Measurements from ENCODE around the gene HBG1.

Gene HBG1

GRCh38 chr11:5245155-5245554, 4.5 kb downstream of the HBG1 start:
- DNase-seq: no peak

GRCh38 chr11:5243816-5244180, 5.9 kb downstream of the HBG1 start:
- no peak for DNase-seq

GRCh38 chr11:5242933-5243815, 6.5 kb downstream of the HBG1 start:
- DNase-seq: no peak

- DNase-seq: no peak
These were observed 7.4 kb downstream of the HBG1 start for GRCh38 chr11:5242208-5242607.

GRCh38 chr11:5241458-5241857, 8.2 kb downstream of the HBG1 start:
- no peak for DNase-seq

GRCh38 chr11:5240458-5240857, 9.2 kb downstream of the HBG1 start:
- no peak for DNase-seq

GRCh38 chr11:5240056-5240455, 9.6 kb downstream of the HBG1 start:
- DNase-seq: no peak

- DNase-seq: no peak
These were observed 10.6 kb downstream of the HBG1 start for GRCh38 chr11:5239046-5239445.

- DNase-seq: no peak
These were observed 11.2 kb downstream of the HBG1 start for GRCh38 chr11:5238486-5238885.

GRCh38 chr11:5237420-5237819, 12.2 kb downstream of the HBG1 start:
- no peak for DNase-seq

GRCh38 chr11:5235364-5236095, 14.1 kb downstream of the HBG1 start:
- no peak for DNase-seq

- peak; percentile 4 to 12 for DNase-seq
These were observed 15.2 kb downstream of the HBG1 start, which contains the start of gene HBD for GRCh38 chr11:5234381-5234834. TSS of gene HBD (minus strand) at chr11:5234483. CDS start at chr11:5234433, 50 bp downstream.

GRCh38 chr11:5233307-5233706, 16.4 kb downstream of the HBG1 start:
- DNase-seq: no peak

GRCh38 chr11:5232821-5233220, 16.8 kb downstream of the HBG1 start:
- DNase-seq: no peak

GRCh38 chr11:5232176-5232575, 17.5 kb downstream of the HBG1 start:
- no peak for DNase-seq

- no peak for DNase-seq
These were observed 18.5 kb downstream of the HBG1 start for GRCh38 chr11:5231111-5231510.

GRCh38 chr11:5230266-5230665, 19.4 kb downstream of the HBG1 start:
- no peak for DNase-seq

- DNase-seq: no peak
These were observed 19.9 kb downstream of the HBG1 start for GRCh38 chr11:5229796-5230195.

- DNase-seq: no peak
These were observed 20.3 kb downstream of the HBG1 start for GRCh38 chr11:5229356-5229755.

- no peak for DNase-seq
These were observed 21.5 kb downstream of the HBG1 start for GRCh38 chr11:5228124-5228523.

- DNase-seq: no peak
These were observed 22.0 kb downstream of the HBG1 start for GRCh38 chr11:5227681-5228080.

- DNase-seq: peak in 1 of 2 experiments; percentile 56
These were observed 22.8 kb downstream of the HBG1 start, which contains the start of gene HBB for GRCh38 chr11:5226732-5227310. TSS of gene HBB (minus strand) at chr11:5227071. CDS start at chr11:5227021, 50 bp downstream.

- no peak for DNase-seq
These were observed 24.2 kb downstream of the HBG1 start for GRCh38 chr11:5225480-5225871.
